ENCODE results near the gene IL15RA.
"Not testable (repeated sequence)": the region's sequence is repeated elsewhere in the genome, so short reads cannot be mapped to it uniquely, and the experiment has no call there.

Gene IL15RA

DNA sequence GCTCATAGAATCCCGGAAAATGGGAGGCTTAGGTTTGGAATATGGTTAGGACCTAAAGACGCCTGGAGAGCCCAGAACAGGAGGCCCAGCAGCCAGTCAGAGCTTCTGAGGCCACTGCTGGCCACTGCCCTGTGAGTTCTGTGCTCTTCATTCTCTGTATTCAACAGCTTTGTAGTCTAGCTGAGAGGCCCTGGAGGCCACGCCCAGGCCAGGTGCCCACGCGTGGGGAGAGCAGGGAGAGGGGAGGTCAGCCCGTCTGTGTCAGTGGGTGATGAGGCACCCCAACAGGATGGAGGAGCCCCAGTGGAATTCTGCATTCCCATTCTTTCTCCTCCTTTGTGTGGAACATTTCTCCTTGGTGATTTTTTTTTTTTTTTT, 29.1 kb downstream of the IL15RA start:
- FAIRE-seq = no peak

DNA sequence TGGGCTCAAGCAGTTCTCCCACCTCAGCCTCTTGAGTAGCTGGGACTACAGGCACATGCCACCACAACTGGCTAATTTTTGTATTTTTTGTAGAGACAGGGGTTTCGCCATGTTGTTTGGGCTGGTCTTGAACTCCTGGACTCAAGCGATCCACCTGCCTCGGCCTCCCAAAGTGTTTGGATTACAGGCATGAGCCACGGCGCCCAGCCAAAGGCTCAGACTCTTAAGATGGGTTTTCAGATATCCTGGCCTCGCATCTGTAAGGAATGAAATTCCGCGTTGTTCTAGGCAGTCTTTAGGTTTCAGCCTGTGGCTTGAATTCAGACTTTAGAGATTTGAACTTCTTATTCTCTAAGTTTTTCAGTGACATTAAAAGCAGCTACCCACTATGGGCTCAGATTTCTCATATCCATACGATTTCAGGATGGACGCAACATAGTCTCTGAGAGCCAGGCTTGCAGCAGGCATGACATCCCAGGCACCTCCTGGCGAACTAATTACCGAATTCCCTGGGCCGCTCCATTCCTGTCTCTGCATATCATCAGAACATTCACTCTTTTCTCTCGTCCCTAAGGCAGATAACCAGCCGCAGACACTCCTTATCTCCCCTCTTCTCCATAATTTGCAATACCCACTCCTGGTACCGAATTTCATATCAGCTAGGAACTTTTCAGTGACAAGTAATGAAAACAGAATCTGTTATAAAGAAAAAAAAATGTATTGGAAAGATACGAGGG, 29.7 kb downstream of the IL15RA start:
- no peak for FAIRE-seq

DNA sequence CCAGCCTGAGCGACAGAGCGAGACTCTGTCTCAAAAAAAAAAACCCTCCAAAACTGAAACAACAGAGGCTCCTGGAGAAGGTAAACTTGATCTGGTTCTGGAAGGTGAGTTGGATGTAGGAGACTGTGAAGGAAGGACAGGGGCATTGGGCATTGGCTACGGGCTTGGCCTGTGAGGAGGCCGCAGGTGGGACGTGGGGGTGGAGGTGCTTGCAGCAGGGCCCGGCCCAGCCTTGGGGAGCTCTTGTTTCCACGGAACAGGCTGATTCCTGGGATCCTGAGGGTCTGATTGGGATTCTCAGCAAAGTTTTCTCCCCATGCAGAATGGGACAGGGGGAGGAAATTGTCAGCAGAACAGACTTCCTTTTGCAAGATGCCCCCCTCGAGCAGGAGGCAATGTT, 30.6 kb downstream of the IL15RA start:
- FAIRE-seq = no peak

DNA sequence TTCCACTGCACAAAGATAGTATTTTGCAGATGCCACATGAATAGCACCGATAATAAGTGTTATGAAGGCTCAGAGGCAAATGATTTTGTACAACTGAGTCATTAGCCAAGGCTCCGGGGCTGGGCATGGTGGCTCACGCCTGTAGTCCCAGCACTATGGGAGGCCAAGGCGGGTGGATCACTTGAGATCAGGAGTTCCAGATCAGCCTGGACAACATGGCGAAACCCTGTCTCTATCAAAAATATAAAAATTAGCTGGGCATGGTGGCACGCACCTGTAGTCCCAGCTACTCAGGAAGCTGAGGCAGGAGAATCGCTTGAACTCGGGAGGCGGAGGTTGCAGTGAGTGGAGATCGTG, 30.9 kb downstream of the IL15RA start:
- not testable (repeated sequence) for FAIRE-seq

DNA sequence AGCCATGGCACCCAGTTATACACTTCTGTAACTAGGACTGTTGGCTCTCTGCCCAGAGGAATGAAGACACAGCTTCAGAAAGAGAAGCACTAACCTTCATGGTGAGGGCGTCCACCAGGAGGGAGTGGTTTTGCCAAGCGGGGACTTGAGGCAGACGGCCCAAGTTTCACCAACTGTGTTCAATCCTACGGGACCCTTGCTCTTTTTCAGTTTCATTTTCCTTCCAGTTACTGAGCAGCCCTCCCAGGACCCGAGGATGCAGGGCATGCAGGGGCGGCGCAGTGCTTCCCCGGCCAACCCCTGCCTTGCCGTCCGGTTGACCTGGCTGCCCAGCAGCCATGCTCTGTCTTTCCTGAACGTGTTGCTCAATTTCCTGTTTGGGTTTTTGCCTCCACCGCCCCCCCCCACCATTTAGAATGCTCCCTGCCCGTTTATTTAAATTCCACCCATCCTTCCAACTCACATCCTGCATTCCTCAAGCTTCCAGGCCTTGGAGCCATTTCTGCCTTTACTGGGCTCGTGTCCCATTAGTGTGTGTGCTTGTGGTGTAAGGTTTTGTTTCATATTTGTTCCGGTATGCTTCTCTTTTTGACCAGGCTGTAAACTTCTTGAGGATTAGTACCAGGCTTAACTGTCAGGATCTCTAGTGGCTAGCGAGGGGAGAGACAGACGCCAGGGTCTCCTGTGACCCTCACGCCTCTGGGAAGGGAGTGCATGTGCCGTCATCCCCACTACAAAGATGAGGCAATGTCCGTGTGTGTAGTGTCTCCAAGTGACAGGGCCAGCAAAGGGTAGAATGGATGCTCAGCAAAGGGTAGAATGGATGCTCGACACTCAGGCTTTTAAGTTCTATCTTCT, 31.6 kb downstream of the IL15RA start:
- no peak for FAIRE-seq

DNA sequence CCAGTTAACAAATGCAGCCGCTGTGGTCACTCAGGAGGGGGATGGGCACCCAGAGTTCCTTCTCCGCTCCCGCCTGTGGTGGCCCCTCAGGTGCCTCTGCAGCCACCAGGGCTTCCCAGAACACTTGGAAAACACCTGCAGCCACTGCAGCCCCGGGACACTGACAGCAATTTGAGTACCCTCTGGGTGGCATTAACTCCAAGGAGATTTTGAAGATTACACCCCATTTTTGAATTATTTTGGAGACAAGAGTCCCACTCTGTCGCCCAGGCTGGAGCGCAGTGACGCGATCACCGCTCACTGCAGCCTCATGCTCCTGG, 32.2 kb downstream of the IL15RA start:
- FAIRE-seq = no peak

DNA sequence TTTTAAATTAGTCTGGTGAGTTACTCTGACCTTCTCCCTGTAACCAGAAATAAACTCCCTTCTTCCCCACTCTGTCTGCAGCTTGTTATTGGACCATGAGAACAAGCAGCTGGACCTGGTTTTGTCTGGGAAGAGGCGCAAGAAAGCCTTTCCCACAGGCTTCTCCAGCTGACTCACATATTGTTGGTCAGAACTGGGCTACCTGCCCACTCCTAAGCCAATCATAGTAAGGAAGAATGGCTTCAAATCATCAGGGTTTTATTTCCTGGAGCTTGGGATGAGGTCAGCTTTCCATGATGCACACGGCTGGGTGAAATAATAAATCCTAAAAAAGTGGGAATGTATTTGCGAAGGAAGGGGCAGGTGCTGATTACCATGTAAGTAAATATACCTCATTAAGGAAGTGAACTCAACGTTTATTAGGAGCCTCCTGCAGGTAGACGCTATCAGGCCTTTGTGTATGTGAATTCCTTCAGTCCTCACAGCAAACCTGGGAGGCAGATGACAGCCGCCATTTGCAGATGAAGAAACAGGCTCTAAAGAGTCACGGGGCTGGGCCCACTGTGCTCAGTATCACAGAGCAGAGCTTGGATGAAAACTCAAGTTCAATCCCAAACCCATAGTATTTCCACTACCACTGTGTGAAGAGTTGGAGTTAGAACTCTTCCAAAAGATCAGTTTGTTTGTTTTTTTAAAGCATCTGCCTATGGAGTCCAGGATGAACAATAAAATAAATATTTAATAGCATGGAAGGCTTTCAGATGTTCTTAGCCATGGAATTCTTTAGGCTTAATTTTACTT, 32.8 kb downstream of the IL15RA start:
- no peak for FAIRE-seq

DNA sequence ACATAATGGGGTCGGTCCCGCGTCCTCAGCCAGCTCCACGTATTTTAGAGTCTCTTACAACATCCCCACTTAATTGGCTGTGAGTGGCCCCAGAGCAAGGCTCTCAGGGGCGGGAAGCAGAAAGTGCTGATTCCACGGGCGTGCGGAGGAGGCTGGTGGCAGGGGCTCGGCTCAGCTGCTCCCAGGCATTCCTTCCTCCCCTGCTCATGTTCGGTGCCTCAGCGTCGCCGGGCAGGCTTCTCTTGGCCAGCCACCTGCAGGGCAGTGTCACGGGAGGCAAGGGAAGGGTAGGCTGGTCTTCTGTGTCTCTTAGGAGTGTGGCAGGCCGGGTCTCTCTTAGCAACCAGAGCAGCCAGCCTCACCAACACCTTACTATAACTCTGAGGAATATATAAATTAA, 33.8 kb downstream of the IL15RA start:
- no peak for FAIRE-seq

DNA sequence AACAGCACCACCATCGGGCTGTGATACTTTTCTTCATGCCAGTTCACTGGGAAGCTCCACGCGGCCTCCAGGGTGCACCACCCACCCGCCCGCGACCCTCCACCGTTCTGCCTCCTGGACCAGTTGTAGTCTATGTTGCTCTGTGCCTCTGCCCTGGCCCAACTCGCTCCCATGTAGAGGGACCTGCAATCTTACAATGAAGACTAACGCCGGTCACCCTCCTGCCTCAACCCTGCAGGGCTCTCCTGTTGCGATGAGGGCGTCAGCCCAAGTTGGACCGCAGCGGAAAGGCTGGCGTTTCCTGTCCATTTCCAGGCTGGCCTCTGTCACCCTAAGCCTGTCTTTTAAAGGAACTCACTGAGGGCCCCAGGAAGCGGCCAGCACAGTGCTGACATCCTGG, 34.9 kb downstream of the IL15RA start:
- FAIRE-seq = no peak

DNA sequence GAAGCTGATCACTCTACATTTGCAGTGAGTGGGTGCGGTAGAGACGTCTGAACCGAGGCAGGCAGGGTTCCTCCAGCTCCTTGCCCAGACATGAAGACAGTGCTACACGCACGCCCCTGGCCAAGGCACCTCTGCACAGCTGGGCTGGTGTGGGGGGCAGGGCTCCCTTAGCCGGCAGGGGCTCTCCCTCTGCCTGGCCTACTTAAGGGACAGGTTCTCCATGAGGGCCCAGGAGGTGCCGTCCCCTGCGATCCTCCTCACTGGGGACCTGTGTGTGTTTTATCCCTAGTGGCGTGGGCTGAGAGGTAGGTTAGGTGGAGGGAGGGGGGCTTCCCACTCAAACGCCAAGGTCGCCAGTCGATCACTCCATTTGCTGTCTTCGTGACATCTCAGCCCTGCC, 35.3 kb downstream of the IL15RA start:
- no peak for FAIRE-seq

DNA sequence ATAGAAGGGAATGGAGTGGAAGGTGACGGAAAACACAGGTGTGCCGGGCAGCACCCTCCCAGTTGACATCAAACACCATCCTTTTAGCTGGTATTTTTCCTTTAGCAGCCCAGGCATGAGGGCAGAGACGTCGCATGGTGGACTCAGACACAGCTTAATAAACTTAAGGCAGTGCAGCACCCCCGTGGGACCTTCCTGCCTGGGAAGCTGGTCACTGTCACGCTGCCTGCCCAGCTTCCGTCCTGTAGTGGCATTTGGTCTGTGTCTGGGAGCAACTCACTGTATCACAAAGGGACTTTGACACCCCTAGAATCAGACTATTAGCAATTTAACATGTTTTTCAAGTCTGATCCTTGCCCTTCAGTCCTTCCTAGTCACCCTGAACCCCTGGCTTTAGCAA, 35.8 kb downstream of the IL15RA start:
- FAIRE-seq = no peak

DNA sequence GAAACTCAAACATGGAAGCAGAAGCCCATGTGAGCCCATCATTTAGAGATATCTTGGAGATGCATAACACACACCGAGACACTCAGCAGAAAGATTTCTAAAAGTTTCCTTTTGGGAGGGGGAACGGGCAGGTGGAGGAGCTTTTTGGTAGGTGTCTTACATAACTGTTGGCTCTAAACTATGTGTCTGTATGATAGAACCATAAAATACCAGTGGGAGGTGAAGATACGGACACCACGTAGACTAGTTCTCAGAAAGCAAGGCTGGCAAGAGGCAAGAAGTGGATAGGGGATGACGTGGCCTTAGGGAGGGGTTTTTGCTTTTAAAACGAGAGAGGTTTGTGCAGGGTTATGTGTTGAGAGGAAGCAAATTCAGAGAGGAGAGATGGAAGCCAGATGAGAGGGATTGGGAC, 36.5 kb downstream of the IL15RA start:
- FAIRE-seq = no peak

DNA sequence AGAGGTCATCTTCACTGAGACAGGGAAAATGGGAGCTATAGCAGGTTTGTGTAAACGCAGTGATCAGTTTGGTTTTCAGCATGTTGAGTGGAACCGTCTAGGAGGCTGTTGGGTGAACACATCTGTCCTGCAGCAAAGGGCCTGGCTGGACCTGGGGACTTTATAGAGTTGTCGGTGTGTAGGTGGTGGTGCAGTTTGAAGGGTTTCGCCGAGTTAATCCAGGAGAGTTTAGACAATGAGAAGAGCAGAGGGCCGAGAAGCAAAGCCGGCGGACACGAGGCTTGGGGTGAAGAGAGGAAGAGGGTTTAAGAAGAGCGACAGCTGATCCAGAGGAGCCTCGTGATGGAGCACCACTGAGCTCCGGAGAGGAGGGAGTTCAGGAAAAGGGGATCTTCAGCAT, 39.1 kb downstream of the IL15RA start:
- FAIRE-seq = no peak

DNA sequence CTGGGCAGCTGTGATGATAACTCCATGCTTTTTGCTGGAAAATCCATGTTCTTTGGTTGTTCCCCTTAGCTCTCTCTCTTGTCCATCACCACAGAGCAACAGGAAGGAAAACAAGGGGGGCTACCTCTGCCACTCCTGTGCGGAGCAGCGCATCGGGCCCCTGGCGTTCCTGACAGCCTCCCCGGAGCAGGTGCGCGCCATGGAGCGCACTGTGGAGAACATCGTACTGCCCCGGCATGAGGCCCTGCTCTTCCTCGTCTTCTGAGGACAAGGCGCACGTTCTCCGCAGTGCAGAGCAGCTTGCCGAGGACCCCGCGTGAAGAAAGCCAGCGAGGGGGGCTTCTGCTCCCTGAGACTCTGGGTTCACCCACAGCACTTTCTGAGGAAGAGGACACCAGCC, 40.3 kb downstream of the IL15RA start:
- no peak for FAIRE-seq

DNA sequence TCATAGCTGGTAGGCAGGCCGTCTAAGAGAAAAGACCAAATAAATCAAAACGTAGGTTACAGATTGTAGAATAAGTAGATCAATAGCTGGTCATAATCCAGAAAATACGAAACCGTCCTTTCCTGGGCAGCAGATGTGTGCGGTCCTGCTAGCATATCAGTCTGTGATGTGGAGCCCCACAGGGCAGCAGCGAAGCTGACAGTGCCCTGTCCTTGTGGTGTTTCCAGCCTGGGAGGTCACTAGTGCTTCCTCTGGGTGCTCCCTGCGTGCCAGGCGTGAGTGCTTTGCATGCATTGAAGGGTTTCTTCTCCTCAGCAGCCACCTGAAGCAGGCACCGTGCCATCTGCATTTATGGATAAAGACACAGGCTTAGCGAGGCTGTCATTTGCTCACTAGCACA, 41.7 kb downstream of the IL15RA start:
- FAIRE-seq = no peak

DNA sequence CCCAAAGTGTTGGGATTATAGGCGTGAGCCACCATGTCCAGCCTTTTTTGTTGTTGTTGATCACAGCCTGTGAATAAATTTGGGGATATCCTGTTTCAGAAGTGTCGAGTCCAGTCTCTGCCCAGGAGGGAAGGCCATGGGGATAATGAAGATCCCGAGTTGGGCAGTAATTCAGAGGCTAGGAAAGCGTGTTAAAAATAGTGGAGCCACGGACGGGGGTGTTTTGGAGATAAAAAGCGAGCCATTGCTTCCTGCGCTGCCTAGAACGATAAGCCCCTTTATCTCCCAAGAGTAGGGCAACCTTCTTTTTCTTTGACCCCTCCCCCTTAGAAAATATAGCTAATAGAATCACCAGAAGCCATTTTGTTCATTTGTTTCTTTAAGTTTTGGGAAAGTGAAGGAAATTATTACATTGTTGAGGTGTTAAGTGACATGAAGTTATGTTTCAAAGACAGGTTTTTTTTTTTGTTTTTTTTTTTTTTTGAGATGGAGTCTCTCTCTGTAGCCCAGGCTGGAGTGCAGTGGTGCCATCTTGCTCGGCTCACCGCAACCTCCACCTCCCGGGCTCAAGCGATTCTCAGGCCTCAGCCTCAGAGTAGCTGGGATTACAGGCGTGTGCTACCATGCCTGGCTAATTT, 43.3 kb downstream of the IL15RA start:
- FAIRE-seq = no peak

DNA sequence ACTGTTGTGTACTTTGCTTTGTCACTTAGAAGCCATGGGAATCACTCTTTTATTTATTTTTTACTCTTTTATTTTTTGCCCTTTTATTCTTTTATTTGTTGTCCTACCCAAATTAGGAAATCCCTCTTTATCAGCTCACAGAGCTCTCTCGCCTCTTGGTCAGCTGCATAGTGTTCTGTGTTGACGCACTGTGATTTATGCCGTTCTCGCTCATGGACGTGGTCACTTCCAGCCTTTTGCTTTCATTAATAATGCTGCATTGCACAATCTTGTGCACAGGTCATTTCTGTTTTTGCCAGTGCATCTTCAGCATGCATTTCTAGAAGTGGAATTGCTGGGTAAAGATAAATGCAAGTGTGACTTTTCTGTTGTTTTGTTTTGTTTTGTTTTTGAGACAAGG, 45.0 kb downstream of the IL15RA start:
- no peak for FAIRE-seq

DNA sequence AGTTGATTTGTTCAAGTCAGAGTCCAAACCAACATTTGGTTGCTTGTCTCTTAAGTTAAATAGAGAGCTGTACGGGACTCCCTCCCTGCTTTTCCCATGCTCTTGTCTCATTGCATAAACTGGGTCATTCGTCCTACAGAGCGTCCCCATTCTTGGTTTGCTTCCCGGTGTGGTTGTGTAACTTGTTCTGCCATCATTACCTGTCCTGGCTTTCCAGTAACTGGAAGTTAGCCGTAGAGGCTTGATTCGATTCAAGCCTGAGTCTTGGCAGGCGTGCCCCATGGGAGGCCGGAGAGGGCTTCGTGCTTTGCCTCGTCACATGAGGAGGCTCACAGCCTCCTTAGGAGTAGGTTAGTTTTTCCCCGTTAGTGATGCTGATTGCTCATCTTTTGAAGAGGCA, 47.1 kb downstream of the IL15RA start:
- no peak for FAIRE-seq

DNA sequence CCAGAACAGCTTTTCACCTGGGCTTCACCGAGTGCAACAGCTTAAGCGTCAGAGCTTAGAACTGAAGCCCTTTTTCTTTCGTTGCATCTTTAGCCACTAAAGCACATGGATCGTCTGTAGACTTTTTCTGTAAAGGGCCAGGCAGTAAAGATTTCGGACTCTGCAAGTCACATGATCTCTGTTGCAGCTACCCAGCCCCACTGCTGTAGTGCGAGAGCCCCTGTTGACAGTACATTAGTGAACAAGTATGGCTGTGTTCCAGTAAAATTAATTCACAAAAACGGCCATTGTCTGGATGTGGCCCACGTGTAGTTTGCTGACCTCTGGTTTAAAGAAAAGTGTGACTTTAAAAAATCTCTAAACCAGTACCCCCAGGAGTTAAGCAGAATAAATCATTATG, 47.9 kb downstream of the IL15RA start:
- no peak for FAIRE-seq

DNA sequence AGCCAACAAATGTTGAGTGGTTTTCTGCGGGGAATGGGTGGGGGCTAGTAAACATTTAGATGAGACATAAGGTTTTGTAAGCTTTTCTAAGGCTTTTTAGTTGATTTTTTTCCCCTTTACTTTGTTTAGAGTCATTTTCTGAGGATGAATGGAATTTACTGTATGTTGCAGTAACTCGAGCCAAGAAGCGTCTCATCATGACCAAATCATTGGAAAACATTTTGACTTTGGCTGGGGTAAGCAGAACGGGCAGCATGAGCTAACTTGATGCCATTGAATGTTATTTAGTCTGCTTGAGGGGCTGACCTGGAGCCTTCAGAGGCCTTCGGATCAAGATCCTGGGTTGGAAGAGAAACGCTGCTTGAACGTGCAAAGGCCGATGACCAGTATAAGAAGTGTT, 50.0 kb downstream of the IL15RA start:
- no peak for FAIRE-seq

DNA sequence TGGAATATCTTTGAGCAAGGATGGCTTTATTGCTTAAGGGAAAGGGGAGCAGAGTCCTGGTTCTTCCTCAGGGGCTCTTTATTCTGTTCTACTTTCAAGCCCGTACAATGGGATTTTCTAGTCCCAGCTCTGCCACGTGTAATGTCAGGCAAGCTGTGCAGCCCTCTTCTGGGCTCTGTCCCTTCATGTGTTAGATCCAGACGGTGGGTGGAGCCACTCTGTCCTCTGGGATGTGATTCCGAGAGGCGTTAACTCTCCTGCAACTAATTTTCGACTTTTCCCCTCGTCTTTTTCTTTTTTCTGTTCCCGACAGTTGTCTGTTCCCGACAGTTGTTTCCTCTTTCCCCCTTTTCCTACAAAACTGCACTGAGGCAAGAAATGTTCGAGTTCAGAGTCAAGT, 52.5 kb downstream of the IL15RA start:
- FAIRE-seq = no peak

DNA sequence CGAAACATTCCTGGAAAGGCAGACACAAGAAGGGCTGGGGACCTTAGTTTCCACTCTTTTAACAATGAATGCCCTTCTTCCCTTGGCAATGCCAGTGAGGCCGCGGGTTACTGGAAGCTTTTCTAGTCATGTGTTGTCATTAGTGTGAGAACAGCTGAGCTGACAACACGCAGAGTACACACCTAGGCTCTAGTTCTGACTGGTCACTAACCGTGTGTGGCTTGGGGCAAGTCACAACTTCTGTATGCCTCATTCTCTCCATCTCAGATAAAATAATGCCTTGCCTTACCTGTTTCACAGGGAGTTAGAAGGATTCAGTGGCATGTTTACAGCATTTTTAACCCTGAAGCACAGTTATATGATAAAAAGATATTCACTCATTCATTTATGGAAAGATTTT, 55.6 kb downstream of the IL15RA start:
- FAIRE-seq = no peak

DNA sequence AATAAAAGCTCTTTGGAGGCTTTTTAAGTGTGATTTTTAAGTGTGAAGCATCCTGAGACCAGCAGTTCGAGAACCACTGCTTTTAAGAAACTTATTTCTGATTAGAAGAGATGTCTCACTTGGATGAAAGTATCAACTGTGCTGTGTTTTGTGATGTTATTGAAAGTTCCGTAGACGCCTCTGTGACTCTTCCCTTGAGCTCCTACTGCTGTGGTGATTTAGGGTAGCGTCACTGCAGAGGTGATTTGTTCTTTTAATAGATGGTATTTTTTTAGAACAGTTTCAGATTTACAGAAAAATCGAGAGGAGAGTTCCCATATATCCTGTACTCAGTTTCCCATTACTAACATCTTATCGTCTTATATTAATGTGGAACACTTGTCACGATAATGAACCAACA, 57.8 kb downstream of the IL15RA start:
- FAIRE-seq = no peak

DNA sequence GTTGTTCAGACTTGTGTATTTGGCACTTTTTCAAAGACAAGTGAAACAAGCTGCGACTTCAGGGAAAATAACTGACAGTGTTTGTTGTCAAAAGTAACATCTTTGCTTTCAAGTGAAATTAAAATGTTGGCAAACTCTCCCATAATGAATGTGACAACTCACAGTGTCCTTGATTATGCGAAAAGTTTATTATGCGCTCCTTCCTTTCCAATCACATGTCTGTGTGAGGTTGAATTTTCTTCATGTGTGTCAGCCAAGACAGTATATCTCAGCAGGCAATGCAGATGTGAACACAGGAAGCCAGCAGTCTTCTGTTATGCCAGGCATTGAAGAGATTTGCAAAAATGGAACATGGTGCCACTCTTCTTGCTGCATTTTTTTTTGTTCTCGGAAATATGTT, 58.6 kb downstream of the IL15RA start:
- FAIRE-seq = no peak

Measured in G401.6 (cell line).